GM10266 (cell line): ENCODE measurements around the gene FANCD2.
"Not testable (repeated sequence)": the region's sequence is repeated elsewhere in the genome, so short reads cannot be mapped to it uniquely, and the experiment has no call there.

Experiments used
- DNase-seq: peaks from one replicate; pipeline ENCODE4 v3.0.0; 2012; ENCODE audit errors: extremely low spot score
- CTCF ChIP-seq: IDR thresholded peaks from 2 replicates; pipeline ENCODE4 v1.5.1; 2012; ENCODE audit warnings: mild to moderate bottlenecking, low read depth; ENCODE audit not compliant: control insufficient read depth, insufficient read depth; ENCODE audit errors: missing control alignments

The FANCD2 gene

GRCh38 chr3:10008588-10009344 is 17.5 kb upstream of the FANCD2 start:
- DNase-seq, result peak; percentile 81
- TF ChIP-seq CTCF, result no peak

- TF ChIP-seq CTCF, result no peak
- DNase-seq, result no peak
Measured at GRCh38 chr3:10010421-10010877, 15.8 kb upstream of the FANCD2 start.

GRCh38 chr3:10010878-10011465 is 15.3 kb upstream of the FANCD2 start:
- TF ChIP-seq CTCF, result no peak
- DNase-seq, result peak; percentile 95

- no peak for DNase-seq
- TF ChIP-seq CTCF, result no peak
Measured at GRCh38 chr3:10011631-10012030, 14.6 kb upstream of the FANCD2 start.

- DNase-seq, result no peak
- no peak for TF ChIP-seq CTCF
Measured at GRCh38 chr3:10012106-10012505, 14.1 kb upstream of the FANCD2 start.

- DNase-seq, result no peak
- TF ChIP-seq CTCF, result no peak
Measured at GRCh38 chr3:10015461-10015904, 10.8 kb upstream of the FANCD2 start.

GRCh38 chr3:10017636-10018292 is 8.5 kb upstream of the FANCD2 start:
- no peak for DNase-seq
- TF ChIP-seq CTCF, result no peak

GRCh38 chr3:10018806-10019205 is 7.4 kb upstream of the FANCD2 start:
- DNase-seq, result not testable (repeated sequence)
